Smooth muscle cell (in vitro differentiated cells): Measurements from ENCODE around the gene NLK. TPM values are rescaled to one million over a fixed set of nuclear protein-coding genes. Genes with fewer than 3 reads are reported as not detected.

Source experiments
- DNase-seq: peaks from one replicate; lab custom pipeline; 2025; ENCODE audit not compliant: unreplicated experiment; lab: John Stamatoyannopoulos, UW
- H2AFZ ChIP-seq: fragments of 200-600 bp; sonication (generic); 2 replicates; pipeline ENCODE4 v1.6.0; 2016; ENCODE audit warnings: antibody characterized with exemption, low read depth, mild to moderate bottlenecking
- H3F3A ChIP-seq: fragments of 200-600 bp; sonication (generic); 2 replicates; pipeline ENCODE4 v1.6.0; 2017; ENCODE audit warnings: antibody characterized with exemption, low read depth
- H3K27ac ChIP-seq: fragments of 200-600 bp; sonication (generic); 2 replicates; pipeline ENCODE4 v1.5.1; 2016; ENCODE audit warnings: low read depth, mild to moderate bottlenecking
- H3K27me3 ChIP-seq: fragments of 200-600 bp; sonication (generic); 2 replicates; pipeline ENCODE4 v1.6.1; 2016; ENCODE audit warnings: low read depth, mild to moderate bottlenecking
- H3K36me3 ChIP-seq: fragments of 200-600 bp; sonication (generic); 2 replicates; pipeline ENCODE4 v1.5.1; 2016; ENCODE audit warnings: low read depth
- H3K4me1 ChIP-seq: fragments of 200-600 bp; sonication (generic); 2 replicates; pipeline ENCODE4 v1.5.1; 2016; ENCODE audit warnings: low read depth
- H3K4me2 ChIP-seq: fragments of 200-600 bp; sonication (generic); 2 replicates; pipeline ENCODE4 v1.6.0; 2016; ENCODE audit warnings: mild to moderate bottlenecking
- H3K4me3 ChIP-seq: fragments of 200-600 bp; sonication (generic); 2 replicates; pipeline ENCODE4 v1.5.1; 2016; ENCODE audit warnings: mild to moderate bottlenecking
- H3K79me2 ChIP-seq: fragments of 200-600 bp; sonication (generic); 2 replicates; pipeline ENCODE4 v1.6.0; 2016; ENCODE audit warnings: low read depth, mild to moderate bottlenecking
- H3K9ac ChIP-seq: fragments of 200-600 bp; sonication (generic); 2 replicates; pipeline ENCODE4 v1.6.0; 2016; ENCODE audit warnings: low read depth
- H3K9me3 ChIP-seq: fragments of 200-600 bp; sonication (generic); replicated peaks from 2 replicates; pipeline ENCODE4 v1.5.1; 2016; ENCODE audit warnings: low read depth
- H4K20me1 ChIP-seq: fragments of 200-600 bp; sonication (generic); 2 replicates; pipeline ENCODE4 v1.6.0; 2016; ENCODE audit warnings: low read depth
- CTCF ChIP-seq: fragments of 200-600 bp; sonication (generic); IDR thresholded peaks from 2 replicates; pipeline ENCODE4 v1.5.1; 2017; ENCODE audit warnings: borderline replicate concordance, mild to moderate bottlenecking, antibody characterized with exemption; ENCODE audit not compliant: insufficient read depth, poor library complexity, severe bottlenecking
- WGBS: methylation state at CpG from one replicate; pipeline ENCODE4 v1.1.7; 2016; ENCODE audit warnings: low lambda C conversion rate; 5-methylcytosine and 5-hydroxymethylcytosine counted together
- polyA plus RNA-seq: library from polyadenylated mRNA; unstranded; fragments of >200 nt; fragmentation: Nextera tagmentation; extraction: Ambion mirVana; gene quantifications from 2 replicates; pipeline ENCODE4 v1.2.1, GENCODE V29; 2016
- total RNA-seq: library from RNA; depleted of rRNA; stranded (reverse); fragments of >200 nt; gene quantifications from 2 replicates; pipeline ENCODE4 v1.2.3, GENCODE V29; 2014

Gene NLK
- total and polyA plus RNA-seq, 2 experiments from 2014 or later, result 1.8 to 18.0 TPM

- H2AFZ ChIP-seq, result no peak overlapping the region
- no peak overlapping the region for H3K4me2 ChIP-seq
- no peaks in the 10 kb centered on the region for H3K36me3 ChIP-seq
- H3K4me1 ChIP-seq, result peaks cover 3% of the 10 kb centered on the region
- H3K9me3 ChIP-seq, result no peaks in the 10 kb centered on the region
- H3K4me3 ChIP-seq, result no peak overlapping the region
- TF ChIP-seq CTCF, result no peak
- H3K27me3 ChIP-seq, result no peaks in the 10 kb centered on the region
- no peak overlapping the region for H3K9ac ChIP-seq
- H4K20me1 ChIP-seq, result no peaks in the 10 kb centered on the region
- H3F3A ChIP-seq, result no peaks in the 10 kb centered on the region
- no peak for DNase-seq
- H3K27ac ChIP-seq, result no peak overlapping the region
- 95% methylated on average over 3 of the region's 3 CpGs for WGBS
- no peaks in the 10 kb centered on the region for H3K79me2 ChIP-seq
These were observed 101.5 kb downstream of the NLK start for GRCh38 chr17:28144019-28144418.

- DNase-seq, result no peak
- H3K36me3 ChIP-seq, result no peaks in the 10 kb centered on the region
- H3F3A ChIP-seq, result no peaks in the 10 kb centered on the region
- H4K20me1 ChIP-seq, result no peaks in the 10 kb centered on the region
- H3K4me3 ChIP-seq, result no peak overlapping the region
- H3K27me3 ChIP-seq, result no peaks in the 10 kb centered on the region
- H3K4me1 ChIP-seq, result peaks cover 3% of the 10 kb centered on the region
- H3K9me3 ChIP-seq, result no peaks in the 10 kb centered on the region
- no peak overlapping the region for H2AFZ ChIP-seq
- no peak overlapping the region for H3K27ac ChIP-seq
- H3K9ac ChIP-seq, result no peak overlapping the region
- 68% methylated on average over 2 of the region's 2 CpGs for WGBS
- TF ChIP-seq CTCF, result no peak
- no peaks in the 10 kb centered on the region for H3K79me2 ChIP-seq
- no peak overlapping the region for H3K4me2 ChIP-seq
These were observed 102.9 kb downstream of the NLK start for GRCh38 chr17:28145348-28145747.

- TF ChIP-seq CTCF, result no peak
- peaks cover 2% of the 10 kb centered on the region for H3K4me1 ChIP-seq
- H3K27ac ChIP-seq, result no peak overlapping the region
- H3K36me3 ChIP-seq, result no peaks in the 10 kb centered on the region
- no peaks in the 10 kb centered on the region for H3F3A ChIP-seq
- no peak overlapping the region for H3K4me3 ChIP-seq
- no peaks in the 10 kb centered on the region for H3K27me3 ChIP-seq
- H4K20me1 ChIP-seq, result no peaks in the 10 kb centered on the region
- H3K9me3 ChIP-seq, result no peaks in the 10 kb centered on the region
- H3K79me2 ChIP-seq, result no peaks in the 10 kb centered on the region
- no peak overlapping the region for H3K4me2 ChIP-seq
- no peak for DNase-seq
- H2AFZ ChIP-seq, result no peak overlapping the region
- H3K9ac ChIP-seq, result no peak overlapping the region
These were observed 104.5 kb downstream of the NLK start for GRCh38 chr17:28147017-28147416.

GRCh38 chr17:28151001-28151400 lies 108.5 kb downstream of the NLK start:
- Histone ChIP-seq H3K27ac (no peak overlapping the region), H3K4me2 (no peak overlapping the region), H3F3A (no peaks in the 10 kb centered on the region), H3K27me3 (no peaks in the 10 kb centered on the region), H3K79me2 (no peaks in the 10 kb centered on the region), H2AFZ (no peak overlapping the region), H4K20me1 (no peaks in the 10 kb centered on the region), H3K4me1 (no peaks in the 10 kb centered on the region), H3K36me3 (no peaks in the 10 kb centered on the region), H3K9ac (no peak overlapping the region), H3K4me3 (no peak overlapping the region), H3K9me3 (no peaks in the 10 kb centered on the region)
- TF ChIP-seq CTCF, result no peak
- DNase-seq, result no peak
- 75% methylated on average over 1 of the region's 1 CpG for WGBS
